IMR-90 (cell line): ENCODE measurements around the gene PROM2. TPM values are rescaled to one million over a fixed set of nuclear protein-coding genes. Genes with fewer than 3 reads are reported as not detected.

Experiments used
- ATAC-seq: fragments of 200-7000 bp; cut with Tn5 transposase; 2 replicates; pipeline ENCODE4 v1.9.1; 2020; ENCODE audit warnings: low read depth, mild to moderate bottlenecking, moderate library complexity
- BruUV-seq: library from RNA; stranded (reverse); fragments of 400-500 nt; replicated peaks from 2 replicates; lab custom pipeline; 2021; lab: Mats Ljungman, UMichigan
- CTCF ChIA-PET: fragments of 300-600 bp; formaldehyde crosslinking; extraction: SDS; loops from one replicate; lab custom pipeline; 2021; ENCODE audit warnings: antibody characterized with exemption; lab: Yijun Ruan, JAX
- POLR2A ChIA-PET: fragments of 300-600 bp; sonication (Branson Sonifier 250); formaldehyde crosslinking; loops from one replicate; lab custom pipeline; 2022; ENCODE audit warnings: antibody characterized with exemption; ENCODE audit not compliant: unreplicated experiment; lab: Charles Lee
- DNase-seq: peaks from one replicate; pipeline ENCODE4 v3.0.0; 2013
- H2AFZ ChIP-seq: replicated peaks from 2 replicates; pipeline ENCODE3; 2013; ENCODE audit warnings: low read length, mild to moderate bottlenecking; ENCODE audit not compliant: poor library complexity
- H2AK5ac ChIP-seq: 2 replicates; pipeline ENCODE4 v1.6.1; 2013; ENCODE audit warnings: low read depth, low read length, inconsistent platforms
- H2AK9ac ChIP-seq: replicated peaks from 2 replicates; pipeline ENCODE3; 2013; ENCODE audit warnings: mild to moderate bottlenecking, low read depth, low read length, moderate library complexity; ENCODE audit not compliant: poor library complexity
- H2BK120ac ChIP-seq: 2 replicates; pipeline ENCODE4 v1.6.1; 2013; ENCODE audit warnings: low read depth, low read length, inconsistent platforms
- H2BK15ac ChIP-seq: 3 replicates; pipeline ENCODE4 v1.6.1; 2013; ENCODE audit warnings: low read depth, low read length, inconsistent platforms
- H2BK20ac ChIP-seq: 2 replicates; pipeline ENCODE4 v1.6.1; 2013; ENCODE audit warnings: low read depth, mild to moderate bottlenecking, inconsistent platforms, low read length, moderate library complexity
- H2BK5ac ChIP-seq: 2 replicates; pipeline ENCODE4 v1.6.1; 2013; ENCODE audit warnings: mild to moderate bottlenecking, low read depth, low read length, inconsistent platforms; ENCODE audit not compliant: poor library complexity, severe bottlenecking
- H3K14ac ChIP-seq: replicated peaks from 2 replicates; pipeline ENCODE4 v1.6.1; 2013; ENCODE audit warnings: low read depth, low read length, inconsistent platforms
- H3K18ac ChIP-seq: 2 replicates; pipeline ENCODE4 v1.6.1; 2013; ENCODE audit warnings: low read depth, low read length, control low read depth
- H3K23ac ChIP-seq: 2 replicates; pipeline ENCODE4 v1.6.1; 2013; ENCODE audit warnings: low read depth, low read length, inconsistent platforms
- H3K27ac ChIP-seq: 2 replicates; pipeline ENCODE4 v1.5.1; 2013; ENCODE audit warnings: mild to moderate bottlenecking, control low read depth, low read length; ENCODE audit not compliant: insufficient read depth
- H3K27me3 ChIP-seq: 2 replicates; pipeline ENCODE4 v1.6.1; 2013; ENCODE audit warnings: low read length; ENCODE audit not compliant: control insufficient read depth, insufficient read depth
- H3K36me3 ChIP-seq: 2 replicates; pipeline ENCODE4 v1.6.1; 2013; ENCODE audit warnings: low read length, mixed read lengths; ENCODE audit not compliant: control insufficient read depth, insufficient read depth
- H3K4ac ChIP-seq: 2 replicates; pipeline ENCODE4 v1.6.1; 2013; ENCODE audit warnings: low read depth, low read length, inconsistent platforms
- H3K4me1 ChIP-seq: 2 replicates; pipeline ENCODE4 v1.6.1; 2013; ENCODE audit warnings: low read length, mixed read lengths; ENCODE audit not compliant: control insufficient read depth, insufficient read depth
- H3K4me2 ChIP-seq: 2 replicates; pipeline ENCODE4 v1.6.1; 2013; ENCODE audit warnings: low read depth, mild to moderate bottlenecking, control low read depth, low read length, moderate library complexity
- H3K4me3 ChIP-seq: 2 replicates; pipeline ENCODE4 v1.5.1; 2013; ENCODE audit warnings: low read depth, mild to moderate bottlenecking, control low read depth, low read length, moderate library complexity; ENCODE audit not compliant: insufficient read depth
- H3K56ac ChIP-seq: 2 replicates; pipeline ENCODE4 v1.6.1; 2013; ENCODE audit warnings: low read length, inconsistent platforms; ENCODE audit not compliant: insufficient read depth; ENCODE audit errors: extremely low read depth
- H3K79me1 ChIP-seq, 2 experiments: 2 replicates each; pipeline ENCODE4 v1.6.1; 2013; ENCODE audit warnings: low read length in 2 of 2, inconsistent platforms in 1 of 2, low read depth in 1 of 2
- H3K9ac ChIP-seq: 2 replicates; pipeline ENCODE4 v1.6.1; 2013; ENCODE audit warnings: low read depth, low read length, control low read depth
- H3K9me1 ChIP-seq: 2 replicates; pipeline ENCODE4 v1.6.1; 2013; ENCODE audit warnings: low read length, inconsistent platforms; ENCODE audit not compliant: insufficient read depth
- H3K9me3 ChIP-seq: 2 replicates; pipeline ENCODE4 v1.6.1; 2013; ENCODE audit warnings: low read length; ENCODE audit not compliant: control insufficient read depth, insufficient read depth
- H4K20me1 ChIP-seq: 2 replicates; pipeline ENCODE4 v1.6.1; 2013; ENCODE audit warnings: low read length, inconsistent platforms; ENCODE audit not compliant: insufficient read depth
- H4K5ac ChIP-seq: 2 replicates; pipeline ENCODE4 v1.6.1; 2013; ENCODE audit warnings: mild to moderate bottlenecking, low read depth, low read length, control low read depth
- H4K8ac ChIP-seq, 2 experiments: 2 replicates each; pipeline ENCODE4 v1.6.1; 2013; ENCODE audit warnings: low read depth in 2 of 2, low read length in 2 of 2, control low read depth in 1 of 2, inconsistent platforms in 1 of 2
- H4K91ac ChIP-seq: 2 replicates; pipeline ENCODE4 v1.6.1; 2013; ENCODE audit warnings: low read depth, low read length, inconsistent platforms; ENCODE audit not compliant: insufficient read depth
- BHLHE40 ChIP-seq: fragments of 150-350 bp; IDR thresholded peaks from 2 replicates; pipeline ENCODE4 v1.6.1; 2016; ENCODE audit warnings: mild to moderate bottlenecking, low read depth, low read length
- CEBPB ChIP-seq: IDR thresholded peaks from 2 replicates; pipeline ENCODE4 v1.6.1; 2012; ENCODE audit warnings: low read depth, low read length, improper control_type of control experiment
- CHD1 ChIP-seq: IDR thresholded peaks from 2 replicates; pipeline ENCODE4 v1.6.1; 2012; ENCODE audit warnings: low read depth, low read length, improper control_type of control experiment
- ELK1 ChIP-seq: fragments of 150-350 bp; IDR thresholded peaks from 2 replicates; pipeline ENCODE4 v1.6.1; 2016; ENCODE audit warnings: low read depth, mild to moderate bottlenecking, low read length, moderate library complexity, borderline replicate concordance
- FOS ChIP-seq: fragments of 150-350 bp; IDR thresholded peaks from 2 replicates; pipeline ENCODE4 v1.6.1; 2016; ENCODE audit warnings: low read depth, low read length
- MAZ ChIP-seq: IDR thresholded peaks from 2 replicates; pipeline ENCODE4 v1.6.1; 2012; ENCODE audit warnings: low read depth, mild to moderate bottlenecking, low read length, improper control_type of control experiment, moderate library complexity, borderline replicate concordance
- MXI1 ChIP-seq: IDR thresholded peaks from 2 replicates; pipeline ENCODE4 v1.6.1; 2012; ENCODE audit warnings: low read depth, mild to moderate bottlenecking, low read length, moderate library complexity, borderline replicate concordance
- NFE2L2 ChIP-seq: fragments of 150-350 bp; IDR thresholded peaks from 2 replicates; pipeline ENCODE4 v1.6.1; 2016; ENCODE audit warnings: low read depth, mild to moderate bottlenecking, low read length
- POLR2A ChIP-seq: IDR thresholded peaks from 2 replicates; pipeline ENCODE4 v1.6.1; 2012; ENCODE audit warnings: mild to moderate bottlenecking, low read depth, low read length
- RAD21 ChIP-seq: IDR thresholded peaks from 2 replicates; pipeline ENCODE4 v1.6.1; 2012; ENCODE audit warnings: low read length, improper control_type of control experiment
- RCOR1 ChIP-seq: IDR thresholded peaks from 2 replicates; pipeline ENCODE4 v1.6.1; 2012; ENCODE audit warnings: mild to moderate bottlenecking, low read length, improper control_type of control experiment; ENCODE audit not compliant: insufficient replicate concordance
- SMC3 ChIP-seq: fragments of 150-350 bp; IDR thresholded peaks from 2 replicates; pipeline ENCODE4 v1.6.1; 2016; ENCODE audit warnings: low read depth, mild to moderate bottlenecking, antibody characterized with exemption, low read length, moderate library complexity
- USF2 ChIP-seq: fragments of 150-350 bp; IDR thresholded peaks from 2 replicates; pipeline ENCODE4 v1.6.1; 2017; ENCODE audit warnings: mild to moderate bottlenecking, antibody characterized with exemption, low read length, low read depth
- WGBS, 2 experiments: methylation state at CpG; one replicate each; pipeline versions ENCODE4 v1.1.5 to v1.1.7; 2013; ENCODE audit warnings: missing lambda C conversion rate in 2 of 2; ENCODE audit not compliant: insufficient read length in 1 of 2; ENCODE audit errors: extremely low coverage in 2 of 2; 5-methylcytosine and 5-hydroxymethylcytosine counted together
- dilution Hi-C: fragments of 300-500 bp; cut with HindIII; formaldehyde crosslinking; loops from one replicate; pipeline ENCODE4 v1.14.3; 2018; ENCODE audit warnings: low sequenced_read_pairs; ENCODE audit not compliant: unreplicated experiment
- in situ Hi-C: fragments of 300-500 bp; cut with MboI; formaldehyde crosslinking; loops from 3 replicates; pipeline ENCODE4 v1.14.3; 2019; ENCODE audit warnings: low sequenced_read_pairs, inconsistent platforms, mixed read lengths
- intact Hi-C: fragments of 100-400 bp; cut with micrococcal nuclease; formaldehyde crosslinking; loops from 2 replicates; pipeline ENCODE4 v1.10.0; 2022
- polyA plus RNA-seq, 3 experiments: library from polyadenylated mRNA; depleted of rRNA; stranded (reverse); fragments of >200 nt; gene quantifications; 2 replicates each; pipeline ENCODE4 v1.2.3, GENCODE V29; 2012; ENCODE audit warnings: low replicate concordance in 1 of 3
- total RNA-seq: library from RNA; depleted of rRNA; stranded (reverse); fragments of >200 nt; gene quantifications from 2 replicates; pipeline ENCODE4 v1.2.3, GENCODE V29; 2012
- TF ChIP-seq, protein P1 (sequence below): conservative IDR thresholded peaks from 2 replicates; pipeline ENCODE4 v1.5.1; 2012; ENCODE audit warnings: mild to moderate bottlenecking, low read depth, low read length, improper control_type of control experiment

The PROM2 gene
- total and polyA plus RNA-seq, 2 of the 4 experiments (the other 2 are of a cell fraction), result 0.26 TPM; not detected in 1

- Histone ChIP-seq H3K9ac (no peak overlapping the region), H3K4ac (no peak overlapping the region), H3K4me3 (no peak overlapping the region), H3K36me3 (no peaks in the 10 kb centered on the region), H3K14ac (no peak overlapping the region), H3K79me1 (no peaks in the 10 kb centered on the region), H4K91ac (no peak overlapping the region), H2BK15ac (no peak overlapping the region), H2AK9ac (no peak overlapping the region), H4K20me1 (no peaks in the 10 kb centered on the region), H2AFZ (no peak overlapping the region), H3K27me3 (peaks cover 20% of the 10 kb centered on the region; the same call in 1 of the 2 replicates), H3K56ac (no peak overlapping the region), H4K8ac (no peak overlapping the region), H3K23ac (no peak overlapping the region), H3K4me2 (no peak overlapping the region), H3K9me3 (no peaks in the 10 kb centered on the region; the same call in 1 of the 2 replicates), H3K18ac (no peak overlapping the region), H3K27ac (no peak overlapping the region), H4K5ac (no peak overlapping the region), H2BK120ac (no peak overlapping the region), H3K9me1 (no peaks in the 10 kb centered on the region), H2AK5ac (no peak overlapping the region), H3K4me1 (no peaks in the 10 kb centered on the region; the same call in 1 of the 2 replicates), H2BK5ac (no peak overlapping the region), H2BK20ac (no peak overlapping the region)
- DNase-seq, result no peak
- BruUV-seq, result no TSS peak
- TF ChIP-seq POLR2A (no peak), CEBPB (no peak), FOS (no peak), RCOR1 (no peak), CHD1 (no peak), RAD21 (no peak), NFE2L2 (no peak), BHLHE40 (no peak), MXI1 (no peak), ELK1 (no peak), MAZ (no peak), SMC3 (no peak), USF2 (no peak)
- TF ChIP-seq, protein P1, sequence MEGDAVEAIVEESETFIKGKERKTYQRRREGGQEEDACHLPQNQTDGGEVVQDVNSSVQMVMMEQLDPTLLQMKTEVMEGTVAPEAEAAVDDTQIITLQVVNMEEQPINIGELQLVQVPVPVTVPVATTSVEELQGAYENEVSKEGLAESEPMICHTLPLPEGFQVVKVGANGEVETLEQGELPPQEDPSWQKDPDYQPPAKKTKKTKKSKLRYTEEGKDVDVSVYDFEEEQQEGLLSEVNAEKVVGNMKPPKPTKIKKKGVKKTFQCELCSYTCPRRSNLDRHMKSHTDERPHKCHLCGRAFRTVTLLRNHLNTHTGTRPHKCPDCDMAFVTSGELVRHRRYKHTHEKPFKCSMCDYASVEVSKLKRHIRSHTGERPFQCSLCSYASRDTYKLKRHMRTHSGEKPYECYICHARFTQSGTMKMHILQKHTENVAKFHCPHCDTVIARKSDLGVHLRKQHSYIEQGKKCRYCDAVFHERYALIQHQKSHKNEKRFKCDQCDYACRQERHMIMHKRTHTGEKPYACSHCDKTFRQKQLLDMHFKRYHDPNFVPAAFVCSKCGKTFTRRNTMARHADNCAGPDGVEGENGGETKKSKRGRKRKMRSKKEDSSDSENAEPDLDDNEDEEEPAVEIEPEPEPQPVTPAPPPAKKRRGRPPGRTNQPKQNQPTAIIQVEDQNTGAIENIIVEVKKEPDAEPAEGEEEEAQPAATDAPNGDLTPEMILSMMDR, result no peak
- intact Hi-C loops (no loop called here), in situ Hi-C loops (no loop called here), dilution Hi-C loops (no loop called here)
- no peak for ATAC-seq
- ChIA-PET CTCF (no interaction called here), POLR2A (no interaction called here)
- no CpG with 5 or more reads among the region's 5 CpGs for WGBS, 2 experiments
These were observed 21.8 kb downstream of the PROM2 start for GRCh38 chr2:95296011-95296410.
